NOMO-1 treated with dmso at 0.1 percent for 144 hours (cell line): Measurements from ENCODE around the gene HCN2.

Experiments used
- DNase-seq: peaks from one replicate; lab custom pipeline; 2025; ENCODE audit not compliant: unreplicated experiment; lab: John Stamatoyannopoulos, UW

The HCN2 gene

DNA sequence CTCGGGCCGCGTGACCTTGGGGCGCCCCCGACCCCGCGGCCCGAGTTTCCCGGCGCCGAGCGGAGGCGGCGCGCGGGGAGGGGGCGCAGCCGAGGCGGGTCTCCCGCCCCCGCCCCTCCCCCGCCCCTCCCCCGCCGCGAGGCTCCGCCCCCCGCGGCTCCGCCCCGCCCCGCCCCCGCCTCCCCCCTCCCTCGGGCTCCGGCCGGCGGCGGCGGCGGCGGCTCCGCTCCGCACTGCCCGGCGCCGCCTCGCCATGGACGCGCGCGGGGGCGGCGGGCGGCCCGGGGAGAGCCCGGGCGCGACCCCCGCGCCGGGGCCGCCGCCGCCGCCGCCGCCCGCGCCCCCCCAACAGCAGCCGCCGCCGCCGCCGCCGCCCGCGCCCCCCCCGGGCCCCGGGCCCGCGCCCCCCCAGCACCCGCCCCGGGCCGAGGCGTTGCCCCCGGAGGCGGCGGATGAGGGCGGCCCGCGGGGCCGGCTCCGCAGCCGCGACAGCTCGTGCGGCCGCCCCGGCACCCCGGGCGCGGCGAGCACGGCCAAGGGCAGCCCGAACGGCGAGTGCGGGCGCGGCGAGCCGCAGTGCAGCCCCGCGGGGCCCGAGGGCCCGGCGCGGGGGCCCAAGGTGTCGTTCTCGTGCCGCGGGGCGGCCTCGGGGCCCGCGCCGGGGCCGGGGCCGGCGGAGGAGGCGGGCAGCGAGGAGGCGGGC is at the start of gene HCN2:
Gene HCN2 (plus strand): TSS at position 189 of the 703 bp plus-strand sequence. CDS start 65 bp downstream, at position 254.
- no peak for DNase-seq

- DNase-seq = no peak
These were observed 48.6 kb upstream of the HCN2 start for GRCh38 chr19:540867-541637.

- DNase-seq = no peak
These were observed 48.0 kb upstream of the HCN2 start for GRCh38 chr19:541699-542098.

DNA sequence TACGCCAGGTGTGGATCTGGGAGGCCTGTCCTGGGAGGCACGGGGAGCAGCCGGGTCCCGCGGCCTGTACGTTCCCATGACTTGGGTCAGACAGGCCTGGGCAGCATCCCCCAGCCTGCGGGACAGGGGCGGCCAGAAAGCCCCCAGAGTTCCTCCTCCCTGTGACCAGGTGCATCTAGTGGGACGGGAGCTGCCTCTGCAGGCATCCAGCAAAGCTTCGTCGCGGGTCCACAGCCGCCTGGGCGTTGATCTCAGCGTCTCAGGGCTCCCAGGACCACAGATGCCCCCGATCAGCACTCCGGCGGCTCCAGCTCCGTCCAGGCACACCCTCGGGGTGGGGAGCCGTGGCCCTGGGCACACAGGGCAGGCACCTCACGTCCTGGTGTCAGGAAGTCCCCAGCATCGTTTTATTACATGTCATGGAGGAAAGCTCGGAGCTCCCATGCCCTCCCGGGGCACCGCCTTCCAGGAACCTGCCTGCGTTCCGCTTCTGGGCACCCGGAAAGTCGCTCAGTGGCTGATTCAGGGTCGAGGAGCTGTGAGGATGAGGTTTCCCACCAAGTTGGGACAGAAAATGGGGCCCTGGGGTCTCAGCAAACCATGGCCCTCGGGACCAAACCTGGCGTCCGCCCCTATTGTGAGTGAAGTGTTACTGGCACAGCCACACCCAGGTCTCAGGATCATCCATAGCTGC is 47.4 kb upstream of the HCN2 start:
- no peak for DNase-seq

DNA sequence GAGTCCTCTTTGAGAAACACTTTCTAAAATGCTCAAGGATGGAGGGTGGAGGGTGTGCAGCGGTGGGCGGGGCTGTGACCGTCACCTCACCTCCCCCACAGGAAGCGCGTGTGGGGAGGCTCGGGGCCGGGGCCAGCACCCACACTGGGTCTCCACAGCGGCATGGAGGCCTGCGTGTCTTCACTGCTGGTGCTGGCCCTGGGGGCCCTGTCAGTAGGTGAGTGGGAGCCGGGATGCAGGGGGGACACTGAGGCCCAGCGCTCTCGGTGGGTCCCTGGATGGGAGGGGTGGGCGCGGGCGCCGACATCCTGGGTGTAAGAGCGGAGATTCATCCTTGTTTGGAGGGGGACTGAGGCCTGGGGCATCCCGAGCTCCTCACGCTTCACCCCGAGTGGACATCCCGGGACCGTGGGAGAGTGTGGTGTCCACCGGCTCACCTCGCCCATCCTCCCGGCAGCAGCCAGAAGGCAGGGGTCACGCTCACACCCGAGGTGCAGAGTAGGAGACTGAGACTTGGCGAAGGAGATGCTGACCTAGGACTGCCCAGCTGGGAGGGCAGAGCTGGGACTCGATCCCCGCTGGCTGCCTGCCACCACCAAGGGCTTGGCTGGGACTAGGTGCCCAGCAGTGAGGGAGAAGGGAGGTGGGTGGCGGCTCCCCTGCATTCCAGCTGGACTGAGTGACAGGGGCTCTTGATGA is 45.6 kb upstream of the HCN2 start, which contains the start of gene GZMM:
Gene GZMM (plus strand): TSS at position 144 of the 699 bp plus-strand sequence. CDS start 19 bp downstream, at position 163.
- no peak for DNase-seq

DNA sequence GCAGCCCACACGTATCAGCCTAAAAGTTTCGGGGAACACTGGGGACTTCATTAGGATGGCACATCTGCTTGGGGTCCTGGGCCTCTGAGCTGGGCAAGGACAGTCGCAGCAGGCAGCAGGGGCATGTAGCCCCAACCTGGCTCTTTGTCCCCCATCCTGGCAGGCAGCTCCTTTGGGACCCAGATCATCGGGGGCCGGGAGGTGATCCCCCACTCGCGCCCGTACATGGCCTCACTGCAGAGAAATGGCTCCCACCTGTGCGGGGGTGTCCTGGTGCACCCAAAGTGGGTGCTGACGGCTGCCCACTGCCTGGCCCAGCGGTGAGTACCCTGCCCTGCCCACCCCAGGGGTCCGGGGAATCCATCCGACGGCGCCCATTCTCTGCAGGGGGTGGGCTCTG is 42.6 kb upstream of the HCN2 start:
- DNase-seq = no peak

DNA sequence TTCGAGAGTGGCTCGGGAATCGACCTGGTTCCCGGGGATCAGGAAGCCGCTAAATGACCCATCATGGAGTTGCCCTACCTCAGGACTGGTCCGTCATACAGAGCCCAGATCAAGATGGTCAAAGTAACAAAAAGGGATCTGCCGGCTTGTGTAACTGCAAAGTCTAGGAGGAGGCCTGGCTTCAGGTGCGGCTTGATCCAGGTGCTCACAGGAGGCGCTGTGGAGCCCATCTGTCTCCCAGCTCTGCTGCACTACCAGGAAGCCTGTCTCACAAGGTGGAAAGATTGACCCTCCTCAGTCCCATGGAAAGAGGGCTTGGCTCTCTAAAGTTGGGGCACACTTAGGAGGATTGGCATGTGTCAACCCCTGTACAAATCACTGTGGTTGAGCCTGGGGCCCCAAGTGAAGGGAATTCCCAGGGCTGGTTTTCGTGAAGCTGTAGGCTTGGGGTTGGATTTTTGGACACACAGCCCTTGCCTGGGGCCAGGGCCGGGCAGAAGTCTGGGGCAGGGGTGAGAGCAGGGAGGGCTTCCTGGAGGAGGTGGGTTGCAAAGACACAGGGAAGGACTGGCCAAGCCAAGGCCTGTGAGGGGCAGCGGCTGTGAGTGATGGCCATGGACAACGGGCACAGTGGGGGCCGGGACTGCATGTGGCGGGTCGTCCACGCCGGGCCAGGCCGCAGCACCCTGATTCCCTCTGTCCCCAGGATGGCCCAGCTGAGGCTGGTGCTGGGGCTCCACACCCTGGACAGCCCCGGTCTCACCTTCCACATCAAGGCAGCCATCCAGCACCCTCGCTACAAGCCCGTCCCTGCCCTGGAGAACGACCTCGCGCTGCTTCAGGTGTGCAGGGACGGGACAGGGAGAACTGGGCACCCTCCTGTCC is 41.6 kb upstream of the HCN2 start:
- no peak for DNase-seq

GRCh38 chr19:548886-549830 is 40.5 kb upstream of the HCN2 start:
- DNase-seq = no peak

- DNase-seq = no peak
These were observed 34.9 kb upstream of the HCN2 start for GRCh38 chr19:554817-555216.

GRCh38 chr19:555474-555808 is 34.2 kb upstream of the HCN2 start:
- DNase-seq = no peak

DNA sequence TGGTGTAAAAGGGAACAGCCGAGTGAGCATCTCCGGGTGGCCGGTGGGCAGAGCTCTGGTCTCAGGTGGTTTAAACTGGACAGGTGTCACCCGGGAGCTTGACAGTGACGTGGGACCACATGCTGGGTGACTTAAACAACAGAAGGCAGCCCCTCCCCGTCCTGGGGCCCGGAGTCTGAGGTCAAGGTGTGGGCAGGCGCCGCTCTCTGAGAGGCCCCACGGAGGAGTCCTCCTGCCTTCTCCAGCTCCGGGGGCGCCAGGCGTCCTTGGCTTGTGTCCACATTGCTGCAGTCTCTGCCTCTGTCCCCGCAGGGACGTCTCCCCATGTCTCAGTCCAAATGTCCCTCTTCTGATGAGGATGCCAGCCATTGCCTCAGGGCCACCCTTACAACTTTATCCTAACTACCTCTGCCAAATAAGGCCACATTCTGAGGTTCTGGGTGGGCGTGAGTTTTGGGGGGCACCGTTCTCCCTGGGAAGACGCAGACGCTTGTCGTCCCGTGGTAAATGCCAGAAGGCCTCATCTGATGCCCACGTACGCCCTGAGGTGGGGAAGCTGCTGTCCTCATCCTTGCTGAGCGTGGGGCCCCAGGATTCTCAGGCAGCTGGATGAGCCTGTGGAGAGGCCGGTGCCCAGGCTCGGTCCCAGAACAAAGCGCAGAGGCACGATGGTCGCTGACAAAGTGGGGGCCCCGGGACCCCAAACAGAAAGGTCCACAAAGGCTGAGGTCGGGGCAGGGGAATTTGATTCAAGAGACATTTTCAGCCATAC is 32.9 kb upstream of the HCN2 start:
- DNase-seq = no peak

- no peak for DNase-seq
These were observed 30.8 kb upstream of the HCN2 start for GRCh38 chr19:558770-559439.

DNA sequence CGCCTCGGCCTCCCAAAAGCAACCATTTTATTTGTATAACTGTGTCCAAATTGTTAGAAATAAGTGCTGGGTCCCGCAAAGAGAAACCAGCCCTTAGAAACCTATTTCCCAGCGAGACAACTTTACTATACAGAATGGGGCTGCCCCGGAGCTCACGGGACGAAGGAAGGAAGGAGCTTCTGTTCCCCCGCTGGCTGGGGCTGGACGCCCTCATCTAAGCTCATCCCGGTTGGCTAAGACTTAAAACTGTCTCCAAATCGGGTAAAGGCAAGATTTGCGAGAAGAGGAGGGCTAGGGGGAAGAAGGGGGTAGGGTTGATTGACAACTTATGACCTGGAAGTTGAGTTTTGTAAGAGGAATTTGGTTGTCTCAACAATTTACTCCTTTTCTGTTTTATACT is 29.6 kb upstream of the HCN2 start:
- no peak for DNase-seq

GRCh38 chr19:566403-566802 is 23.3 kb upstream of the HCN2 start:
- peak; percentile 89 for DNase-seq

- DNase-seq = no peak
These were observed 22.8 kb upstream of the HCN2 start for GRCh38 chr19:566844-567243.

GRCh38 chr19:567296-567900 is 22.3 kb upstream of the HCN2 start:
- DNase-seq = no peak

GRCh38 chr19:570251-570686 is 19.4 kb upstream of the HCN2 start:
- DNase-seq = no peak
